ENCODE measurements around the gene ZNF487. TPM values are rescaled to one million over a fixed set of nuclear protein-coding genes. Genes with fewer than 3 reads are reported as not detected.
A peak's percentile ranks its signal among the peaks of the same experiment; 100 is the strongest.

The ZNF487 gene
- total and polyA plus RNA-seq, 2 donors (not counting 1 experiment from before 2014, with no cell fraction given), result 9.8 to 14.8 TPM

- no peaks in the 10 kb centered on the region for H4K20me1 ChIP-seq (ENCODE audit: control insufficient read depth, insufficient read depth, low read length, poor library complexity, severe bottlenecking)
- ChIA-PET CTCF (interaction anchor here (0.6 to 2.5 kb wide), 4 partner anchors 11 to 29 kb away, joined by 4 to 13 read pairs (median 5); partner anchors contain the start of gene HNRNPF), POLR2A (interaction anchor here (0.7 to 2.9 kb wide), 7 partner anchors 10 to 56 kb away, joined by 3 to 19 read pairs (median 6); partner anchors contain the start of genes HNRNPF and ZNF487)
- peak overlapping the region; percentile 94 for H2AFZ ChIP-seq (ENCODE audit: insufficient read depth, low read depth, low read length, poor library complexity, severe bottlenecking)
- H3K9me3 ChIP-seq (ENCODE audit: control extremely low read depth in 1 of 3, control insufficient read depth in 2 of 3, insufficient read depth in 1 of 3, low read length in 2 of 3), result no peaks in the 10 kb centered on the region
- H3K4me1 ChIP-seq (ENCODE audit: control insufficient read depth in 2 of 2, insufficient read depth in 2 of 2, low read length in 2 of 2), result peaks cover 28 to 38% of the 10 kb centered on the region in 2 donors
- H3K4me2 ChIP-seq (replicated peaks; ENCODE audit: low read depth, low read length, poor library complexity, severe bottlenecking), result peak overlapping the region; percentile 84
- no peaks in the 10 kb centered on the region for H3K36me3 ChIP-seq (replicated peaks in 1 of 2; ENCODE audit: control extremely low read depth in 1 of 2, control insufficient read depth in 1 of 2, extremely low read depth in 1 of 2, insufficient read depth in 2 of 2, low read length in 1 of 2)
- intact Hi-C loops (cut with micrococcal nuclease), result loop anchor here (1.0 kb wide), 2 partner anchors 11 to 16 kb away; partner anchors contain the start of gene HNRNPF
- WGBS (ENCODE audit: insufficient coverage), result 54% methylated on average over 12 of the region's 18 CpGs
- H3K9ac ChIP-seq (ENCODE audit: low read length), result peak overlapping the region; percentile 82
- peak overlapping the region; percentile 90 to 95 for H3K27ac ChIP-seq (ENCODE audit: low read length in 2 of 2)
- Mint-ChIP-seq H3K4me3 (peak overlapping the region; percentile 68), H3K27me3 (no peaks in the 10 kb centered on the region), H3K27ac (peak overlapping the region; percentile 89), H3K9me3 (ENCODE audit: insufficient read depth) (no peaks in the 10 kb centered on the region), H3K4me1 (peaks cover 26% of the 10 kb centered on the region)
- no peak for DNase-seq
- H3K27me3 ChIP-seq (replicated peaks in 1 of 4; ENCODE audit: control extremely low read depth in 1 of 4, control insufficient read depth in 3 of 4, insufficient read depth in 4 of 4, low read length in 3 of 4), result no peaks in the 10 kb centered on the region
- peaks cover 4% of the 10 kb centered on the region for H3K79me2 ChIP-seq (ENCODE audit: control insufficient read depth, insufficient read depth, low read length)
- TF ChIP-seq EZH2 (IDR thresholded peaks at IDR 0.05; ENCODE audit: borderline replicate concordance, insufficient read depth, low read depth, low read length, poor library complexity, severe bottlenecking), result no peak
- no peak for TF ChIP-seq CTCF (IDR thresholded peaks at IDR 0.05)
- H3K4me3 ChIP-seq (ENCODE audit: control extremely low read depth in 1 of 5, extremely low read depth in 1 of 5, insufficient read depth in 1 of 5, low read depth in 2 of 5, low read length in 4 of 5), result peak overlapping the region; percentile 25 to 80 (median 70)
- no peak for ATAC-seq (ENCODE audit: low read depth)
Measured at GRCh38 chr10:43419997-43420368, 16.9 kb upstream of the ZNF487 start.

All from B cell (primary cell).